Measurements from ENCODE around the gene OSBPL9. TPM values are rescaled to one million over a fixed set of nuclear protein-coding genes. Genes with fewer than 3 reads are reported as not detected.

The OSBPL9 gene
- polyA plus RNA-seq (49.1 to 68.0 TPM (median 62.7 TPM) in 3 replicates), polyA minus RNA-seq (82.5 to 90.1 TPM (median 90.1 TPM) in 3 replicates)
- 33.5 TPM for polyA plus RNA-seq (2011; ENCODE audit: low read depth)
- polyA plus RNA-seq (2011; cell fraction: cytosol; rRNA removed), result 33.1 and 74.8 TPM in 2 replicates
- polyA plus RNA-seq (2011; cell fraction: nucleus; rRNA removed), result 63.3 and 70.7 TPM in 2 replicates
- 36.3 and 38.4 TPM in 2 replicates for polyA plus RNA-seq (2012; ENCODE audit: low replicate concordance)
- 42.0 TPM for polyA minus RNA-seq (2011; cell fraction: cytosol; rRNA and poly(A)+ RNA removed)
- polyA minus RNA-seq (2011; cell fraction: nucleus; rRNA and poly(A)+ RNA removed), result 71.3 and 98.7 TPM in 2 replicates

GRCh38 chr1:51616903-51617708, at the start of gene OSBPL9:
Gene OSBPL9, plus strand, starts transcription at chr1:51617092. Its CDS starts 19 bp downstream, at chr1:51617111.
- Histone ChIP-seq H3K9ac (ENCODE audit: control insufficient read depth, extremely low read depth, insufficient read depth, low read length) (peak within 1 kb of the TSS; percentile 94), H3K27me3 (ENCODE audit: control insufficient read depth, extremely low read depth, insufficient read depth, low read length) (no peaks in the 10 kb centered on the region), H3K79me2 (ENCODE audit: control insufficient read depth, insufficient read depth, low read length) (peaks cover 42% of the 10 kb centered on the region), H3K27ac (ENCODE audit: control insufficient read depth, insufficient read depth, low read length) (peak within 1 kb of the TSS; percentile 91), H3K9me3 (ENCODE audit: control insufficient read depth, low read depth, low read length) (no peaks in the 10 kb centered on the region), H2AFZ (ENCODE audit: control insufficient read depth, low read length) (peak within 1 kb of the TSS; percentile 99), H3K9me1 (ENCODE audit: control insufficient read depth, extremely low read depth, insufficient read depth, low read length) (no peaks in the 10 kb centered on the region), H3K36me3 (ENCODE audit: control insufficient read depth in 2 of 2, extremely low read depth in 1 of 2, insufficient read depth in 2 of 2, low read length in 2 of 2) (no peaks in the 10 kb centered on the region), H4K20me1 (ENCODE audit: control insufficient read depth, extremely low read depth, insufficient read depth, low read length) (no peaks in the 10 kb centered on the region), H3K4me1 (ENCODE audit: control insufficient read depth, extremely low read depth, insufficient read depth, low read length) (peaks cover 18% of the 10 kb centered on the region), H3K4me3 (ENCODE audit: control insufficient read depth in 2 of 3, extremely low read depth in 1 of 3, insufficient read depth in 2 of 3, low read depth in 1 of 3, low read length in 3 of 3) (peak within 1 kb of the TSS; percentile 52 to 88 (median 88)), H3K4me2 (ENCODE audit: control insufficient read depth, extremely low read depth, insufficient read depth, low read depth, low read length) (peak within 1 kb of the TSS; percentile 95)
- dilution Hi-C loops (cut with MboI; ENCODE audit: extremely low pct_ligation_motif_present, low sequenced_read_pairs), result no loop called here
- TF ChIP-seq EZH2 (IDR thresholded peaks at IDR 0.05; ENCODE audit: low read length) (no peak), CTCF (optimal IDR thresholded peaks at IDR 0.05 in 1 of 3, IDR thresholded peaks at IDR 0.05 in 1 of 3, conservative IDR thresholded peaks at IDR 0.05 in 1 of 3; ENCODE audit: extremely low read depth in 1 of 3, insufficient read depth in 2 of 3, low read length in 3 of 3) (no peak)
- peak; percentile 45 for DNase-seq (ENCODE audit: low read depth, low spot score)
- FAIRE-seq, result peak; percentile 68

DNA sequence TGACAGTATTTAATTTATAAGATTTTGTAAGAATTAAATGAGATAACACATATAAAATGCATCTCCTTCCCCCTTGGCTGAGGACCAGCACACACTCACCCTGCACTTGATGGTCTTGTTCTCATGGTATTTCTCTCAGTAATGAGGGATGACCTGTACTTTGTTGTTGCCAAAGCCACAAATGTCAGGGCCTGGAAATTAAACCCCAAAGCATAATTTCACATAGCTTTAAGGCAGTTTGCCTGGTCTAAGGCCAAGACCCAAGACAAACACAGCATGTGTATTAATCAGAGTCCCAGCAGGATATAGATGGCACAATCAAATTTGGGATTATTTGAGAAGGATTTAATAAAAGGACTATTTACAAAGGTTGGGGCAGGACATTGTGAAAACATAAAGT, 49.2 kb upstream of the OSBPL9 start:
- TF ChIP-seq CTCF (optimal IDR thresholded peaks at IDR 0.05 in 1 of 3, IDR thresholded peaks at IDR 0.05 in 1 of 3, conservative IDR thresholded peaks at IDR 0.05 in 1 of 3; ENCODE audit: extremely low read depth in 1 of 3, insufficient read depth in 2 of 3, low read length in 3 of 3) (no peak), EZH2 (IDR thresholded peaks at IDR 0.05; ENCODE audit: low read length) (no peak)
- dilution Hi-C loops (cut with MboI; ENCODE audit: extremely low pct_ligation_motif_present, low sequenced_read_pairs), result no loop called here
- peak overlapping the region; percentile 18 for H3K4me2 ChIP-seq (ENCODE audit: control insufficient read depth, extremely low read depth, insufficient read depth, low read depth, low read length)

More for the DNA sequence above, 49.2 kb upstream of the OSBPL9 start:
- Histone ChIP-seq H2AFZ (ENCODE audit: control insufficient read depth, low read length) (no peak overlapping the region), H3K9me3 (ENCODE audit: control insufficient read depth, low read depth, low read length) (no peaks in the 10 kb centered on the region), H3K79me2 (ENCODE audit: control insufficient read depth, insufficient read depth, low read length) (no peaks in the 10 kb centered on the region), H3K36me3 (ENCODE audit: control insufficient read depth in 2 of 2, extremely low read depth in 1 of 2, insufficient read depth in 2 of 2, low read length in 2 of 2) (no peaks in the 10 kb centered on the region), H4K20me1 (ENCODE audit: control insufficient read depth, extremely low read depth, insufficient read depth, low read length) (no peaks in the 10 kb centered on the region), H3K27me3 (ENCODE audit: control insufficient read depth, extremely low read depth, insufficient read depth, low read length) (no peaks in the 10 kb centered on the region), H3K9ac (ENCODE audit: control insufficient read depth, extremely low read depth, insufficient read depth, low read length) (no peak overlapping the region), H3K27ac (ENCODE audit: control insufficient read depth, insufficient read depth, low read length) (no peak overlapping the region), H3K4me3 (ENCODE audit: control insufficient read depth in 2 of 3, extremely low read depth in 1 of 3, insufficient read depth in 2 of 3, low read depth in 1 of 3, low read length in 3 of 3) (no peak overlapping the region), H3K4me1 (ENCODE audit: control insufficient read depth, extremely low read depth, insufficient read depth, low read length) (peaks cover 50% of the 10 kb centered on the region), H3K9me1 (ENCODE audit: control insufficient read depth, extremely low read depth, insufficient read depth, low read length) (no peaks in the 10 kb centered on the region)
- DNase-seq (ENCODE audit: low read depth, low spot score) (no peak), FAIRE-seq (peak; percentile 32)

Measured in keratinocyte (primary cell).